GM12864 (cell line): ENCODE data around the gene MUC5B.

Experiments
- DNase-seq: peaks from one replicate; pipeline ENCODE4 v3.0.0-alpha.2; 2011; ENCODE audit warnings: low read depth
- H3K4me3 ChIP-seq: 2 replicates; pipeline ENCODE4 v1.5.1; 2011; ENCODE audit warnings: mild to moderate bottlenecking, low read depth, low read length, control low read depth
- TF ChIP-seq, protein P1 (sequence below): IDR thresholded peaks from 2 replicates; pipeline ENCODE4 v1.5.1; 2011; ENCODE audit warnings: low read depth, mild to moderate bottlenecking, moderate library complexity, low read length, control low read depth, inconsistent platforms; ENCODE audit errors: missing control alignments

The MUC5B gene

DNA sequence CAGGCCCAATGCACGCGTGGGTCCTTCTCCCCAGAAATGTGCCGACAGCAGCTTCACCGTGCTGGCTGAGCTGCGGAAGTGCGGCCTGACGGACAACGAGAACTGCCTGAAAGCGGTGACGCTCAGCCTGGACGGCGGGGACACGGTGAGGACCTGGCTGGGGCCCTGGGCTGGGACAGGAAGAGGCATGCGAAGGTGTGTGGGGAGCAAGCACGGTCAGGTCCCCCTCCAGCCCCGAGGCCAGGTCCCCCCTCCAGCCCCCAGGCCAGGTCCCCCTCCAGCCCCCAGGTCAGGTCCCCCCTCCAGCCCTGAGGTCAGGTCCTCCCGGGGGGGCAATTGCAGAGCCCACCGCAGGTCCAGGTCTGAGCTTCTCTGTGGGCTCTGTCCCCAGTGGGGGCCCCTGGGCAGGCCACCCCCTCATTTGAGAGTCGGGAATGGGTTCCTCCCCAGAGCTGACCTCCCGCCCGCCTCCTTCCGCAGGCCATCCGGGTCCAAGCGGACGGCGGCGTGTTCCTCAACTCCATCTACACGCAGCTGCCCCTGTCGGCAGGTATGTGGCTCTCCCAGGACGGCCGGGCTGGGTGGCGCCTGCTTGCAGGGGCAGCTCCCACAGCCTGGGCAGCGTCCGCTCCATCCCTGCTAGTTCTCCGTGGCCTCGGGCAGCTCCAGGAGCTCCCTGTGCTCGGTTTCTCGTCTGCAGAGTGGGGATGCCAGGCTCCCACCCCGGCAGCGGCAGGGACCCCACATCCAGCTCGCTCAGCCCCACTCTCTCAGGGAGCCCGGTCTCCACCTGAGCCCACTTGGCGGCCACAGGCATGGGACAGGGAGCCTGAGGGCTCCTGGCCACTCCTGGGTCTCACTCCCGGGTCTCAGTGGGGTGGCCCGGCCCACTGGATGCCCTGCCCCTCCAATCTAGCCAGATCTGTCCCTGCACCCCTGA is 7.9 kb downstream of the MUC5B start:
- H3K4me3 ChIP-seq: no peak overlapping the region
- no peak for DNase-seq
- TF ChIP-seq, protein P1, sequence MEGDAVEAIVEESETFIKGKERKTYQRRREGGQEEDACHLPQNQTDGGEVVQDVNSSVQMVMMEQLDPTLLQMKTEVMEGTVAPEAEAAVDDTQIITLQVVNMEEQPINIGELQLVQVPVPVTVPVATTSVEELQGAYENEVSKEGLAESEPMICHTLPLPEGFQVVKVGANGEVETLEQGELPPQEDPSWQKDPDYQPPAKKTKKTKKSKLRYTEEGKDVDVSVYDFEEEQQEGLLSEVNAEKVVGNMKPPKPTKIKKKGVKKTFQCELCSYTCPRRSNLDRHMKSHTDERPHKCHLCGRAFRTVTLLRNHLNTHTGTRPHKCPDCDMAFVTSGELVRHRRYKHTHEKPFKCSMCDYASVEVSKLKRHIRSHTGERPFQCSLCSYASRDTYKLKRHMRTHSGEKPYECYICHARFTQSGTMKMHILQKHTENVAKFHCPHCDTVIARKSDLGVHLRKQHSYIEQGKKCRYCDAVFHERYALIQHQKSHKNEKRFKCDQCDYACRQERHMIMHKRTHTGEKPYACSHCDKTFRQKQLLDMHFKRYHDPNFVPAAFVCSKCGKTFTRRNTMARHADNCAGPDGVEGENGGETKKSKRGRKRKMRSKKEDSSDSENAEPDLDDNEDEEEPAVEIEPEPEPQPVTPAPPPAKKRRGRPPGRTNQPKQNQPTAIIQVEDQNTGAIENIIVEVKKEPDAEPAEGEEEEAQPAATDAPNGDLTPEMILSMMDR: no peak

DNA sequence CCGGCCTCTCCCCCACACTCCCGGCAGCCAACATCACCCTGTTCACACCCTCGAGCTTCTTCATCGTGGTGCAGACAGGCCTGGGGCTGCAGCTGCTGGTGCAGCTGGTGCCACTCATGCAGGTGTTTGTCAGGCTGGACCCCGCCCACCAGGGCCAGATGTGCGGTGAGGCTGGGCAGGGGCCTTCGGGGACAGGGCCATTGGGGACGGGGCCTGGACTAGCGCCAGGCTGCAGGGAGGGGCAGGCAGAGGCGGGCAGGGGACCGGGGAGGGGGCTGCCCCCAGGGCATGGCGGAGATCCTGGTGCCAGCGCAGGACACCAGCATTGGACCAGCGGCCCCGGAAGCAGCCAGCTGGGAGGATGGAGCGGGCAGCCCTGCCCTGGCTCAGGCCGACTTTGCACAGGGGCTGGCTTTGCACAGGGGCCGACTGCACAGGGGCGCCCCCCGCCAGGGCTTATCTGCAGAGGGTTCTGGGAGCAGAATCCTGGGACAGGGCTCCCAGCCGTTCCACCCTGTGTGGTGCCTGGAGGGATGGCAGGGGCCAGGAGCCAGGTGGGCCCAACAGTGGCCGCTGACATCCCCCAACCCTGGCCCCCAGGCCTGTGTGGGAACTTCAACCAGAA is 8.6 kb downstream of the MUC5B start:
- H3K4me3 ChIP-seq: no peak overlapping the region
- TF ChIP-seq, protein P1: no peak
- no peak for DNase-seq

DNA sequence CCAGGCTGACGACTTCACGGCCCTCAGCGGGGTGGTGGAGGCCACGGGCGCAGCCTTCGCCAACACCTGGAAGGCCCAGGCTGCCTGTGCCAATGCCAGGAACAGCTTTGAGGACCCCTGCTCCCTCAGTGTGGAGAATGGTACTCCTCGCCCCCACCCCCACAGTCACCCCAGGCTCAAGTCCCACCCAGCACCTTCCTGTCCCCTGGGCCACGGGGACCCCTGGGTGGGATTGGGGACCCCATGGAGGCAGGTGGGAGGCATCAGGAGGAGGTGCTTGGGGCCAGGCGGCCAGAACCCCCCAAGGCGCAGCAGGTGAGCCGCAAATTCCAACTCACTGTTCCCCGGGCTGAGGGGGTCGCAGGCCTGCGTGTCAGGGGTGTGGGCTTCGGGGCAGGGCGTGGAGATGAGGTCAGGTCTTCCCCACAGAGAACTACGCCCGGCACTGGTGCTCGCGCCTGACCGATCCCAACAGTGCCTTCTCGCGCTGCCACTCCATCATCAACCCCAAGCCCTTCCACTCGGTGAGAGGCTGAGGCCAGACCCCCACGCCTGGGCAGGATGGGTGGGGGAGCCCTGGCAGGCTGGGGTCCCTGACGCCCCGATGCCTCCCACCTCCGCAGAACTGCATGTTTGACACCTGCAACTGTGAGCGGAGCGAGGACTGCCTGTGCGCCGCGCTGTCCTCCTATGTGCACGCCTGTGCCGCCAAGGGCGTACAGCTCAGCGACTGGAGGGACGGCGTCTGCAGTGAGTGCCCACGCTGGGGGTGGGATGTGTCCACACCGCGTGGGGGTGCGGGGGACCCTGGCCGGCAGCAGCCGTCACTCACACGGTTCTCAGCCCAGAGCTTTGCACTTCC is 9.4 kb downstream of the MUC5B start:
- TF ChIP-seq, protein P1: no peak
- DNase-seq: no peak
- no peak overlapping the region for H3K4me3 ChIP-seq

DNA sequence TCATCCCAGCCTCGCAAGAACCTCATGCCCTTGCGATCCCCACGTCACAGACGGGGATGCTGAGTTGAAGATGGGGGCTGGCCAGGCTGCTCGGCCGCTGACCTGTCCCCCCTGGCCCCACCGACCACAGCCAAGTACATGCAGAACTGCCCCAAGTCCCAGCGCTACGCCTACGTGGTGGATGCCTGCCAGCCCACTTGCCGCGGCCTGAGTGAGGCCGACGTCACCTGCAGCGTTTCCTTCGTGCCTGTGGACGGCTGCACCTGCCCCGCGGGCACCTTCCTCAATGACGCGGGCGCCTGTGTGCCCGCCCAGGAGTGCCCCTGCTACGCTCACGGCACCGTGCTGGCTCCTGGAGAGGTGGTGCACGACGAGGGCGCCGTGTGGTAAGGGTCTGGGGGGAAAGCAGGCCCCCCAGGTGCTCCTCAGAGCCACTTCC is 10.0 kb downstream of the MUC5B start:
- no peak for DNase-seq
- no peak overlapping the region for H3K4me3 ChIP-seq
- TF ChIP-seq, protein P1: no peak

DNA sequence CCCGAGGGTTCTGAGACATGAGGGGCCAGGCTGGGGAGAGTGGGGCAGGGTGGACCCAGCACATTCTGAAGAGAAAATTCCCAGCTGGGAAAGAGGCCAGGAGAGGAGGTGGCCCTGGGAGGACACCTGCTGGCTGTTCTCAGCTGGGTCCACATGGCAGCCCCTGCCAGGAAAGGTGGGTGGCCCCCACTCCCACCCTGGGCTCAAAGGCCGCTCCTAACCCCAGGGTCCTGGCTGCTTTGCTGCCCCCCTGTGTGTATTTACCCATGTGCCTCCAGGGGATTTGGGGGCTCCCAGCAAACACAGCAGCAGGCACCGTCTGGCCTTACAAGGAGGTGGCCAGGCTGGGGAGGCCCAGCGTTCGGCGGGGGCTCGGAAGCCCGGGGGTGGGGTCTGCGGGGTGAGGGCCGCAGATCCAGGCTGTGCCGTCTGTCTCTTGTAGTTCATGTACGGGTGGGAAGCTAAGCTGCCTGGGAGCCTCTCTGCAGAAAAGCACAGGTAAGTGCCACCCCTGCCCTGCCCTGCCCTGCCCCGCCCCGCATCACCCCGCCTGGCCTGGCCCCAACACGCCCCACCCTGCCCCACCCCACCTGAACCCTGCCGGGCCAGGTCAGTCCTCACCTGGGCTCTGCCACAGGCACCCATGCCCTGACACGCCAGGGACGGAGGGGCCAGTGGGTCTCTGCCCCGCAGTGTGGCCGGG is 10.6 kb downstream of the MUC5B start:
- TF ChIP-seq, protein P1: no peak
- no peak overlapping the region for H3K4me3 ChIP-seq
- no peak for DNase-seq

DNA sequence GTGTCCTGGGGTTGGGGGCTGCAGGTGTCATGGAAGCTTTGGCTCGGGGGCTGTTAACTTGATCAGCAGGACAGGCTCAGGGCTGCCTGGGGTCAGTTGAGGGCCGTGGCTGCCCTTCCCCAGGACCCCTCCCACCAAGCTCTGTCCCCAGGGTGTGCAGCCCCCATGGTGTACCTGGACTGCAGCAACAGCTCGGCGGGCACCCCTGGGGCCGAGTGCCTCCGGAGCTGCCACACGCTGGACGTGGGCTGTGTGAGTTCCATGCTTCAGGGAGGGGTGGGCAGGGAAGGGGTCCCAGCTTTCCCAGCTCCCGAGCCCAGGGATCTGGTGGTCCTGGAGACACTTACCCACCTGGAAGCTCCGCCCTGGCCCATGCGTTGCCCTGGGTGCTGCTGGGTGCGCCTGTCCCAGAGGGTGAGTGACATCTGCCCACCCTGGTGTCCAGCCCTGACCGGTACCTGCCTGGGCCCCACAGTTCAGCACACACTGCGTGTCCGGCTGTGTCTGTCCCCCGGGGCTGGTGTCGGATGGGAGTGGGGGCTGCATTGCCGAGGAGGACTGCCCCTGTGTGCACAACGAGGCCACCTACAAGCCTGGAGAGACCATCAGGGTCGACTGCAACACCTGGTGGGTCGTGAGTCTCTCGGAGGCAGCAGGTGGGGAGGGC is 11.3 kb downstream of the MUC5B start:
- H3K4me3 ChIP-seq: no peak overlapping the region
- TF ChIP-seq, protein P1: no peak
- DNase-seq: no peak
